ENCODE measurements around the gene RAB11FIP3. TPM values are rescaled to one million over a fixed set of nuclear protein-coding genes. Genes with fewer than 3 reads are reported as not detected.
A peak's percentile ranks its signal among the peaks of the same experiment; 100 is the strongest.
"Not testable (repeated sequence)": the region's sequence is repeated elsewhere in the genome, so short reads cannot be mapped to it uniquely, and the experiment has no call there.

The RAB11FIP3 gene
- total RNA-seq: 10 to 100 TPM; 22.0 to 44.6 (median 24.5) TPM

- H3K36me3 ChIP-seq: no peaks in the 10 kb centered on the region
- intact Hi-C loops (cut with DNase I; ENCODE audit: low total_unique reads): loop anchor here (2.0 kb wide), 1 partner anchor 72 kb away; the partner anchor contains the start of gene AXIN1
- H3K27ac ChIP-seq: peak within 1 kb of the TSS; percentile 96 to 97
- no peaks in the 10 kb centered on the region for H3K9me3 ChIP-seq
- peak in 1 of 2 donors; percentile 74 for DNase-seq (ENCODE audit: low spot score in 2 of 2)
- H3K4me3 ChIP-seq: peak within 1 kb of the TSS; percentile 64 to 87 (median 71)
- H3K27me3 ChIP-seq: no peaks in the 10 kb centered on the region
- peak in 1 of 3 donors; percentile 27 for TF ChIP-seq CTCF (IDR thresholded peaks at IDR 0.05)
- TF ChIP-seq POLR2A (IDR thresholded peaks at IDR 0.05): peak; percentile 68
- peak; percentile 68 to 90 (median 87) for TF ChIP-seq POLR2AphosphoS5 (IDR thresholded peaks at IDR 0.05)
- peaks cover 0 to 8% of the 10 kb centered on the region in 2 donors for H3K4me1 ChIP-seq
Measured at GRCh38 chr16:425082-425718, at the start of gene RAB11FIP3. Gene RAB11FIP3, plus strand, starts transcription at chr16:425649. Its CDS starts 358 bp downstream, at chr16:426007.

GRCh38 chr16:375927-376816 is 49.3 kb upstream of the RAB11FIP3 start:
- H3K27me3 ChIP-seq: no peaks in the 10 kb centered on the region
- H3K36me3 ChIP-seq: no peaks in the 10 kb centered on the region
- no peak for TF ChIP-seq POLR2AphosphoS5 (IDR thresholded peaks at IDR 0.05)
- TF ChIP-seq POLR2A (IDR thresholded peaks at IDR 0.05): no peak
- no peak for TF ChIP-seq CTCF (IDR thresholded peaks at IDR 0.05)
- no peaks in the 10 kb centered on the region for H3K9me3 ChIP-seq
- peaks cover 3 to 4% of the 10 kb centered on the region in 2 donors for H3K4me1 ChIP-seq
- H3K27ac ChIP-seq: no peak overlapping the region
- no peak overlapping the region for H3K4me3 ChIP-seq
- intact Hi-C loops (cut with DNase I; ENCODE audit: low total_unique reads): no loop called here
- DNase-seq (ENCODE audit: low spot score in 2 of 2): no peak

GRCh38 chr16:376817-377418 is 48.5 kb upstream of the RAB11FIP3 start:
- Histone ChIP-seq H3K27ac (no peak overlapping the region), H3K4me1 (peaks cover 3 to 4% of the 10 kb centered on the region in 2 donors), H3K4me3 (no peak overlapping the region), H3K9me3 (no peaks in the 10 kb centered on the region), H3K36me3 (no peaks in the 10 kb centered on the region), H3K27me3 (no peaks in the 10 kb centered on the region)
- intact Hi-C loops (cut with DNase I; ENCODE audit: low total_unique reads): no loop called here
- DNase-seq (ENCODE audit: low spot score in 2 of 2): no peak
- TF ChIP-seq POLR2AphosphoS5 (IDR thresholded peaks at IDR 0.05): no peak
- no peak for TF ChIP-seq CTCF (IDR thresholded peaks at IDR 0.05)
- TF ChIP-seq POLR2A (IDR thresholded peaks at IDR 0.05): no peak

GRCh38 chr16:377419-377951 is 48.0 kb upstream of the RAB11FIP3 start:
- intact Hi-C loops (cut with DNase I; ENCODE audit: low total_unique reads): no loop called here
- H3K27ac ChIP-seq: no peak overlapping the region
- DNase-seq (ENCODE audit: low spot score in 2 of 2): no peak
- H3K27me3 ChIP-seq: no peaks in the 10 kb centered on the region
- H3K4me1 ChIP-seq: peaks cover 3 to 4% of the 10 kb centered on the region in 2 donors
- H3K4me3 ChIP-seq: no peak overlapping the region
- H3K36me3 ChIP-seq: no peaks in the 10 kb centered on the region
- no peaks in the 10 kb centered on the region for H3K9me3 ChIP-seq
- TF ChIP-seq POLR2A (IDR thresholded peaks at IDR 0.05): no peak

- H3K27me3 ChIP-seq; DNase-seq (ENCODE audit: low spot score in 2 of 2); H3K27ac ChIP-seq; H3K4me3 ChIP-seq; H3K4me1 ChIP-seq; intact Hi-C loops (cut with DNase I; ENCODE audit: low total_unique reads); H3K9me3 ChIP-seq; H3K36me3 ChIP-seq: not testable (repeated sequence)
Measured at GRCh38 chr16:378113-378820, 47.2 kb upstream of the RAB11FIP3 start.

Measured in breast epithelium (tissue), 4 donors.